ENCODE results near the gene LRIF1.

DNA sequence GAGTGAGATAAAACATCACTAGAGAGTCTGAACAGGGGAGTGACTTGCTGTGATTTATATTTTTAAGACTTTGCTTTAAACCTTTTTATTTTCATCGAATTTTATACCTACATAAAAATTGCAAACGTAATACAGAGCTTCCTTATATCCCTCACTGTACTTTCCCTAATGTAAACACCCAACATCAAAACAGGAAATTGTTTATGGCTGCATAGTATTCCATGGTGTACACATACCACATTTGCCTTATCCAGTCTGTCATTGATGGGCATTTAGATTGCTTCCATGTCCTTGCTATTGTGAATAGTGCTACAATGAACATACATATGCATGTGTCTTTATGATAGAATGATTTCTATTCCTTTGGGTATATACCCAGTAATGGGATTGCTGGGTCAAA is 34.8 kb downstream of the LRIF1 start:
- TF ChIP-seq, protein P1, sequence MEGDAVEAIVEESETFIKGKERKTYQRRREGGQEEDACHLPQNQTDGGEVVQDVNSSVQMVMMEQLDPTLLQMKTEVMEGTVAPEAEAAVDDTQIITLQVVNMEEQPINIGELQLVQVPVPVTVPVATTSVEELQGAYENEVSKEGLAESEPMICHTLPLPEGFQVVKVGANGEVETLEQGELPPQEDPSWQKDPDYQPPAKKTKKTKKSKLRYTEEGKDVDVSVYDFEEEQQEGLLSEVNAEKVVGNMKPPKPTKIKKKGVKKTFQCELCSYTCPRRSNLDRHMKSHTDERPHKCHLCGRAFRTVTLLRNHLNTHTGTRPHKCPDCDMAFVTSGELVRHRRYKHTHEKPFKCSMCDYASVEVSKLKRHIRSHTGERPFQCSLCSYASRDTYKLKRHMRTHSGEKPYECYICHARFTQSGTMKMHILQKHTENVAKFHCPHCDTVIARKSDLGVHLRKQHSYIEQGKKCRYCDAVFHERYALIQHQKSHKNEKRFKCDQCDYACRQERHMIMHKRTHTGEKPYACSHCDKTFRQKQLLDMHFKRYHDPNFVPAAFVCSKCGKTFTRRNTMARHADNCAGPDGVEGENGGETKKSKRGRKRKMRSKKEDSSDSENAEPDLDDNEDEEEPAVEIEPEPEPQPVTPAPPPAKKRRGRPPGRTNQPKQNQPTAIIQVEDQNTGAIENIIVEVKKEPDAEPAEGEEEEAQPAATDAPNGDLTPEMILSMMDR (IDR thresholded peaks at IDR 0.05 in 4 of 5, conservative IDR thresholded peaks at IDR 0.05 in 1 of 5) = no peak
- TF ChIP-seq POLR2A (IDR thresholded peaks at IDR 0.05) = no peak

Data from gastrocnemius medialis (tissue), 4 donors.